EL (cell line): ENCODE measurements around the gene OR5H2.
"Not testable (repeated sequence)": the region's sequence is repeated elsewhere in the genome, so short reads cannot be mapped to it uniquely, and the experiment has no call there.

Experiments used
- DNase-seq: peaks from one replicate; pipeline ENCODE4 v3.0.0-alpha.2; 2016

Gene OR5H2

DNA sequence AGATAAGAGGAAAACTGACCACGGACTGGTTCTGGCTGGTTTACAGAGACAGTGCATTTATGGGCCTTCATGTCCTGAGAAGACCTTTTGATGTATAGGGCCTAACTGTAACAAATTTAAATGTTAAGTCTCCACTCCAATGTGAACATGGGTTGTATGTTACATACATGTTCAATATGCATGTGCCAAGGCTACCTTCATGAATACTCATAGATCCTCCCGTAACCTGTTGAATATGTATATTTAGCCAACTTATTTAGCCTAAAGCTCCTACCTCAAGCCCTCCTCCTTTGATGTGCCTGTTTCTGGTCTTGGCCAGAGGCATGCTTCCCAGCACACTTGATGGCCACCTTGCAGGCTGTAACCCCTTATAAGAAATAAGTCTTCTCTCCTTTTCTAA is at the start of gene OR5H2:
OR5H2 (plus strand) TSS at position 301 of the 400 bp plus-strand sequence. CDS start 398 bp downstream, outside the sequence.
- no peak for DNase-seq

DNA sequence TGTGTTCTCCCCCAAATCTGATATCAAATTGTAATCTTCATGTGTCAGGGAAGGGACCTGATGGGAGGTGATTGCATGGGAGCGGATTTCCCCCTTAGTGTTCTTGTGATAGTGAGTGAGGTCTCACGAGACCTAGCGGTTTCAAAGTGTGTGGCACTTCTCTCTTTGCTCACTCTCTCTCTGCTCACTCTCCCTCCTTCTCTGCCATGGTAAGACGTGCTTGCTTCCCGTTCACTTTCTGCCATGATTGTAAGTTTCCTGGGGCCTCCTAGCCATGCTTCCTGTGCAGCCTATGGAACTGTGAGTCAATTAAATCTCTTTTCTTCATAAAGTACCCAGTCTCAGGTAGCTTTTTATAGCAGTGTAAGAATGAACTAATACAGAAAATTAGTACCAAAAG is 48.8 kb upstream of the OR5H2 start:
- DNase-seq: no peak

DNA sequence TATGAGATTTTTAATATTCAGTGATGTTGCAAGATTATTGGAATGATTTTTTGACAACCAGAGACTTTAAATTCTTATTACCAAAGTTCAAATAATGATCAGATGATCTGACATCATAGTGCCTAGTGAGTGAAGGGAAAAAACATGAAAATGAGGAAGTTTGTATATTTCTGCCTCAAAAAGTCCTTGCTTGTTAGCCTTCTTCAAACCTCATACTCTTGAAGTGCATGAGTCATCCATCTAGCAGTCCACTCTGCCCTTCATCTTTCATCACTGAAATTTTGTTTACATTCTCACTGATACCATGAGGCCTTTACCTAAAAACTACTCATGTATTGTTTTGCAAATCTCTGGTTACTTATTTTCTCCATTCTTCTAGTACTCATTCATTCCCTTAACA is 42.2 kb upstream of the OR5H2 start:
- no peak for DNase-seq

DNA sequence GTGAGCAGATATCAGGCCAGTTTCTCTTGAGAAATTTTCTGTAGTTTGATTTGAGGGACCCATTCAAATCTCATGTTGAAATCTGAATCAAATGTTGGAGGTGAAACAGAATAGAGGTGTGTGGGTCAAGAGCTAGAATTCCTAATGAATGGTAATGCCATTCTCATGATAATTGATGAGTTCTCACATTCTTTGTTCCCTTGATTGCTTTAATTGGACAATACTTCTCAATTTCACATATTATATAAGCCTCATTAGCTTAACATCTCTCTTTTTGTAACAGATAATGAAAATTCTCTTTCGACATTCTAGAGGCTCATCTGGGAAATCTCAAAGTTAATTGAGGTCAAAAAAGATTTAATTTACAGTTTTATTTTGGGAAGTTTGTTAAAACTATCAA is 40.1 kb upstream of the OR5H2 start:
- DNase-seq: no peak

DNA sequence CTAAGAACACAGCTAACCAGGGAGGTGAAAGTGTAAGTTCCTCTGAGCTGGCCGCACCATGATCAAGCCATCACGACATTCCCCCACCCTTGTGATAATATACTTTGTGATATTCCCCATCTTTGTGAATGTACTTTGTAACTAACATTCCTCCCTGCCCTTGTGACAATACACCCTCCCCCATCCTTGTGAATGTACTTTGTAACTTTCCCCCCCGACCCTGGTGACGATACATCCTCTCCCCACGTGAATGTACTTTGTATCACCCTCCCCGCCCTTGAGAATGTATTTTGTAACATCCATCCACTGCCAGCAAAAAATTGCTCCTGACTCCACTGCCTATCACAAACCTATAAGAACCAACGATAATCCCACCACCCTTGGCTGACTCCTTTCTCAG is 38.5 kb upstream of the OR5H2 start:
- DNase-seq: no peak

DNA sequence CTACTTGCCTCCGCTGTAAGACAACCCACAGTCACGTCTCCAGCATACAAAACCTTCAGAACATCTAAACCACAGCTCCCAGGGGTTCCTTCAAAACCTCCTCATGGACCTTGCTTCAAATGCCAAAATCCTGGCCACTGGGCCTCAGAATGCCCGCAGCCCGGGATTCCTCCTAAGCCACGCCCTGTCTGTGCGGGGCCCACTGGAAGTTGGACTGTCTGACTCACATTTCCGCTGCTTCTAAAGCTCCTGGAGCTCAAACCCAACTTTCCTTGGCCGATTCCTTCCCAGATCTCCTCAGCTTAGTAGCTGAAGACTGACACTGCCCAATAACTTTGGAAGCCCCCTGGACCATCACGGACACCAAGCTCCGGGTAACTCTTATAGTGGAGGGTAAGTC is 36.2 kb upstream of the OR5H2 start:
- DNase-seq: peak; percentile 20

DNA sequence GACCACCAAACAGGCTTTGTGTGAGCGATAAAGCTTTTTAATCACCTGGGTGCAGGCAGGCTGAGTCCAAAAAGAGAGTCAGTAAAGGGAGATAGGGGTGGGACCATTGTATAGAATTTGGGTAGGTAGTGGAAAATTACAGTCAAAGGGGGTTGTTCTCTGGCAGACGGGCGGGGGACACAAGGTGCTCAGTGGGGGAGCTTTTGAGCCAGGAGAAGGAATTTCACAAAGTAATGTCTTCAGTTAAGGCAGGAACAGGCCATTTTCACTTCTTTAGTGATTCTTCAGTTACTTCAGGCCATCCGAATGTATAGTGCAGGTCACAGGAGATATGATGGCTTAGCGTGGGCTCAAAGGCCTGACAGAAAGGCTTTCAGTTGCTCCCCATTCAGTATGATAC is 26.3 kb upstream of the OR5H2 start:
- not testable (repeated sequence) for DNase-seq

DNA sequence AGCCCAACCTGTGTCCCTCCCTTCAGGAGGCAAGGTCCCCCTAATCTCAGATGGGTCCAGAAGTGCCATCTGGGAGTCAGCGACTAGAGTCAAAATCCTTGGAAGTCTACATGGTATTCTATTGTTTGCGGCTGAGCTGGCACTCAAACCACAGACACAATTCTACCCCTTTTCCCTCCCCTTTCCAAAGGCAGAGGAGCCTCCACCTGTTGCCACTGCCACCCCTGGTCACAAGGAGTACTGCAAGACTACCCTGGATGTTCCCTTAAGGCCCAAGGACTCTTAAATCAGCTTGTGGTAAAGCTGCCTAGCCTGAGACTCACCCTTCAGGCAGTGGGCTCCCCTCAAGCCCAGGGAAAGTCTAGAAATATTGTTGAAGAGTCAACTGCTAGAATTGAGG is 22.6 kb upstream of the OR5H2 start:
- DNase-seq: peak; percentile 4

DNA sequence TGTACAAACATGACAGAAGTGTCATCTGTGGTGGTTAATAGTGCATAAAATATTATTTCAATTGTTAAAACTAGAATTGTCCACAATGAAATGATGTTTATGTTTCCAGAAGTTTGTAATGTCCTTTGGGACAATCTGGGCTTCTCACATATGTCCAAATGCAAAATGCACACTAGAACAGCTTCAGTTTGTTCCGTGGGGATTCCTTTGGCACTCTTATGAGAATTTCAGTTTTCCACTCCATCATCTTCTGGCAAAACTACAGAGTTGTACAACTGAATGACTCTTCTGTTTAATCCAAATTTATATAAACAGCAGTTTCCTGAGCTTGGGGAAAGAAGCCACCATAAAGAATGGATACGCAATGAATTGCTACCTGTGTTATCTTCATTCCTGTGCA is 20.3 kb upstream of the OR5H2 start:
- DNase-seq: no peak

DNA sequence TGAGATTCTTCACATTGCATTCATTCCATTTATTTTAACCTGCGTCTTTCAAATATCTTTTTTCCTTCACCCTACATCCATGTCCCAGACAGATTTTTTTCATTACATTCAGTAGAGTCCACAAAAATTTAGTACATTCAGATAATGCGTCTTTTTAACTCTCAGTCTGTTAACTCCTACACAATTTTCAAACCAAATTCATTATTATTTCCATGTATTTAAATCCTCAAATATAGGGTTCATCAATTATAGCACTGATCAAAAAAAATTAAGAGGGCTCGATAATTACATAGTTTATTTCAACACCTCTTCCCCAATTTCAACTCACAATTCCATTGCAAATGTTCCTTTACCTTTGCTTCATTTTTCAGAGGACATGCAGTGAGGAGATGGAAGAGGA is 18.4 kb upstream of the OR5H2 start, which contains the start of gene OR5H6:
OR5H6 (plus strand) TSS at position 301 of the 400 bp plus-strand sequence; CDS start at position 390, 89 bp downstream.
- no peak for DNase-seq

DNA sequence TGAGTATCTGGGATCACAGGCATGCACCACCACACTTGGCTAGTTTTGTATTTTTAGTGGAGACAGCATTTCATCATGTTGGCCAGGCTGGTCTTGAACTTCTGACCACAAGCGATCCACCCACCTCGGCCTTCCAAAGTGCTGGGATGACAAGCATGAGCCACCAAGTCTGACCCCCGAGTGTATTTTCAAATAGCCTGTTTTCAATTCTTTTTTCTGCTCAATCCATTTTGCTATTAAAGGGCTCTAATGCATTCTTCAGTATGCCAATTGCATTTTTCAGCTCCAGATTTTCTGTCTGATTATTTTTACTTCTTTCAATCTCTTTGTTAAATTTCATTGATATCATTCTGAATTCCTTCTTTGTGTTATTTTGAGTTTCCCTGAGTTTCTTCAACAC is 12.5 kb upstream of the OR5H2 start:
- no peak for DNase-seq

DNA sequence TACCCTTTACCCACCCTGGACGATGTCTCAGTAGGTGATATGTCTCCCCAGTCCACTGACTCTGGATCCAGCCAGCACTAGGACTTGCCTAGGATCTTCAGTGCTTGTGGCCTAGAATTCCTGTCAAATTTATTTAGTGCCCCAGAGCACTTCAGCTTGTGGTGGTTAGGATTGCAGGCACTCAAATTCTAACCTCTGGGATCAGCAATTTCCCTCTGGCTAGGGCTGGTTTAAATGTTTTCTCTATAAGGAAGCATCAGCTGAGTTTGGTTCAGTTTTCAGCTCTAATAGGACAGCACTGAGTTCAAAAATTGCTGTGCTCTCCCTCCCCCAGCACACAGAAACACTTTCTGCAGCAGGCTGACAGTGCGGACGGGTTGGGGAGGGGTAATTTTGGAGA is 10.2 kb upstream of the OR5H2 start:
- DNase-seq: no peak

DNA sequence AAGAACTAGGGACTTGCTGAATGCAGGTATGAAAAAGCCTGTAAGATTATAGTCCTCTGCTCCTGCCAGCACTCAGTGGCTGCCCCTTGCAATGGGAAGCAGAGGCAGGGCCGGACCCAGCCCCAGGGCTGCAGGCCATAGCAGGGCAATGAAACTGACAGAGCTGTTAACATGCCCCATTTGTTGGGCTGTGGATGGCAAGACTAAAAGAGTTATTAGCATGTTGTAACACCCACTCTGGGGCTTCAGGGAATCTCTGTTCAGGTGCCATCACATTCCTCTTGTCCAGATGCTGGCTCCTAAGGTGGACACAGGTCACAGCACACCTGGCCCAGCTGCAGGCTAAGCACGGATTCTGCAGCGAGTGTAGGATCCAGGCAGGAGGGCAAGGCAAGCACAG is 7.4 kb upstream of the OR5H2 start:
- no peak for DNase-seq

DNA sequence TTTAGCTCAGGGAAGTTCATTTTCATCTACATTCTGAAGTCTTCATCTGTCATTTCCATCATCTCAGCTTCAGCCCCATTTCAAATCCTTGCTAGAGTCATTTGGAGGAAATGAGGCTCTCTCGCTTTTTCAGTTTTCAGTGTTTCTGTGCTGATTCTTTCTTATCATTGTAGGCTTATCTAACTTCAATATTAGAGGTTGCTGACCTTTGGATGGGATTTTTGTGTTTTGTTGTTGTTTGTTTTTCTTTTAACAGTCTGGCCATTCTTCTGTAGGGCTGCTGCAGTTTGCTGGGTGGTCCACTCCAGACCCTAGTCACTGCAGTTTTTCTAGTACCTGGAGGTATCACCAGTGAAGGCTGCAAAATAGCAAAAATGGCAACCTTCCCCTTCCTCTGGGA is 8.6 kb downstream of the OR5H2 start:
- DNase-seq: no peak

DNA sequence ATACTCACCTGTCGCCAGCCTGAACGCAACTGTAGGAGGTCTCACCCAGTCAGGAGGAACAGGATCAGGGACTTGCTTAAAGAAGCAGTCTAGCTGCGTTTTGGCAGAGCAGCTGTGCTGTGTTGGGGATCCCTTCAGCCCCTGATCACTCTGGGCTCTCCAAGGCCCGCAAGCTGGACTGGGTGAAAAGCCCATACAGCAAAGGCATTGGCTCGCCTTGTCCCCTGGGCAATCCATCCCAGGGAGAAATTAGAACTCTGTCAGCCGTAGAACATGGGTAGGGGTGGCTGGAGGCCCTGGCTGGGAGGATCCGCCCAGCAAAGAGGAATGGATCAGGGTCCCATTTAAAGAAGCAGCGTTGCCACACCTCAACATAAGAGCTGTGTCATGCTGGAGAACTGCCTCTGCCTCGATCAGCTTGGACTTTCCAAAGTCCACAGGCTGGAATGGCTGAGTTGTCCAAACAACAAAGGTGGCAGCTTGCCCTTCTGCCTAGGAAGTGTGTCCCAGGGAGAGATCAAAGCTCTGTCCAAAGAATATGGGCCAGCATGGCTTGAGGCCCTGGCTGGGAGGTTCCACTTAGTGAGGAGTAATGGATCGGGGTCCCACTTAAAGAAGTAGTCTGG is 9.1 kb downstream of the OR5H2 start:
- DNase-seq: no peak

DNA sequence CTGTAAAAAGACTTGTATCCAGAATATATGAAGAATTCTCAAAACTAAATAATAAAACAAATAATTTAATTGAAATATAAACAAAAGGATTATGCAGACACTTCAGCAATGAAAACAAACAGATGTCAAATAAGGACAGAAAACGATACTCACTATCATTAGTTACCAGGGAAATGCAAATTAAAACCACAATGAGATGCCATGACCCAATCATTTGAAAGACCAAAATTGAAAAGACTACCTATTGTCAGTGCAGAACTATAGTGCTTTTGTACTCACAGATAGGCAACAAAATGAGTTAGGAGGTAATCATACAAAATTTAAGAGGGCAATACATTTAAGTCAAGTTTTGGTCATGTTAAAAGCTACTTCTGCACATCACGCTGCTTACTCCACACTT is 39.8 kb downstream of the OR5H2 start:
- DNase-seq: no peak

DNA sequence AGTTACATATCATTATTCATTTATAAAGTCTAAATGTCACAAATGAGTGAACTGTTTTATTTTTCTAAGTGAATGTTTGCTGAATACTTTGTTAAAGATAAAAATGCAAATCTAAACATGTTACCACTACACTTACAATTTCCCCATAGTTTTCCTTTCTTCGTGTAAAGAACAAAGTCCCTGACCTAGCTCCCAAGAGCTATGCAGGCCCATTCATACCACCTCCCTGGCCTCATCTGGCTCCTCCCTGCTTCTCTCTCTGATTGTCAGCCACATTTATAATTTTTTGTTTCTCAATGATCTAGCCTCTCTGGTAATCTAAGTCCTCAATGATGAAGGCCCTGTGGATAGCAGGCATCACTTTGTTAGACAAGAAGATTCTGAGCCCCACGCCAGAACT is 40.4 kb downstream of the OR5H2 start:
- DNase-seq: no peak

DNA sequence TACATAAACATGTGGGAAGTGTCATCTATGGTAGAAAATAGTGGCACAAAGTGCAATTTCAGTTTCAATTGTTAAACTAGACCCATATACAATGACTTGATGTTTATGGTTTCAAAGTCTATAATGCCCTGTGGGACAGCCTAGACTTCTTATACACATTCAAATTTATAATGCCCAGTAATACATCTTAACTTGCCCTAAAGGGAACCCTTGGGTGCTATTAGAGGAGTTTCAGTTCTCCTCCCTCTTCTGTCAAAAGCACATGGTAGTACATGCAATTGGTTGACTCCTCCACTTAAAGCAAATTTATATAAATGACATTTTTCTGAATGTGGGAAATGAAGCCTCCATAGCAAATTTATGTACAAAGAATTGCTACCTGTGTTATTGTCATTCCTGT is 41.1 kb downstream of the OR5H2 start:
- DNase-seq: no peak

DNA sequence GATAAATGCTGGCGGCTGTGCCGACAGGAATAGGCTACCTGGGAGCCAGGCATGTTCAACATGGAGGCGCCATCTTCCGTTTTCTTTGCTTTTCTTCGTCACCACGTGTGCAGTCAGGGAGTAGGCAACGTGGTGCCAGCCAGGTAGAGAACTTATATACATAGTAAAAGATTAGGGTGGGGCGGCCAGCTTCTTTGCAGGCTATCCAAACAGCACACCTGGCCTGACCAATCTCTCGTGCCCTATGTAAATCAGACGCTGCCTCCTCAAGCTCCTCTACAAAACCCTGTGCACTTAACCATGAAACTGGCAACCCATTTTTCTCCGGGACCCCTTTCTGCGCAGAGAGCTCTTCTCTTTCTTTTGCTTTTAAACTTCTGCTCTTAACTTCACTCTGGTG is 42.8 kb downstream of the OR5H2 start:
- no peak for DNase-seq

DNA sequence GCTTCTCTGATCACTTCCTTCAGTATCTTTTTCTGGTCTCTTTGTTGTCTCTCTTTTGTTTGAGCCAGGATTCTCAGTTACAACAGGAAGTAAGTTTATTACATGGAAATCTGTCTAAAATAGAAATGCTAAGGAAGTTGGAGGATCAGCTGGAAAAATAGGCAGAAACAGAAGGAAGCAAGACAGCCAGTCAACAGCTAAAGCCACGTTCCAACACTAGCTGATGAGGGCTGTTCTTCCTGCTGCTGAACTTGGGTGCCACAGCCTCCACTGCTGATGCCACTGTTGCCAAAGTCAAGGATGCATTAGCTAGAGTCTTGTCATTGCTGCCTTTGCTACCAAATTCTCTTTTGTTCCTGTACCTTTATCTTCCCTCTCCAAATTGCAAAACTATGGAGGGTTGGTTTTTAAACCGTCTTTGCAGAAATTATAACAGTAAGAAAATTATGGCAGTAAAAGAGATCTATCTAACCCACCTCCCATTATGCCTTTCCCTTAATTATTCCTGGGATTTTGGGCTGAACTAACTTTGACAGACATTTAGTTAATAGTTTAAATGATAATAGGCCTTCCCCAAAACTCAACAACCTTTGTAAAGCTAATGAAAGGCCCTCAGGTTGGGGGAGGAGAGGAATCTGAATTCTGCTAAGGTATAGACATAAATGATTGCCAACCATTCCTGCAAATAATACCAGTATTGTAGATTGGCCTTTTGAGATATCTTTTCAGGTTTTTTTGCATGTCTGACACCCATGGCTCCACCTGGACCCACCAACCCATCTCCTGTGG is 44.0 kb downstream of the OR5H2 start:
- no peak for DNase-seq

DNA sequence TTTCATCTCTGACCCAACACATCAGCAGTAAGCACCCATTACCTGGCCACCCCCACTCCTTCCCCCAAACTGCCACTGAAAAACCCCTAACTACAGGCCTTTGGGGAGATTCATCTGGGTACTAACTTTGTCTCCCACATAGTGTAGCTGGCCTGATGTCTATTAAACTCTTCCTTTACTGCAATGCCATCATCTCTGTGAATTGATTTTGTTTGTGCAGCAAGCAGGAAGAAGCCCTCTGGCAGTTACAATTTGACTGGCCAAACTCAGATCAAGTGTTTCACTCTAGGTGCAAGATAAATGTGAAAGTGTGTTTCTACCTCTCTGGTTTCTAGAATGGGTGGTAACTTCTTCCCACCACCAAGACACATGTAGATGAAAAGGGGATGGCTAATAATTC is 44.6 kb downstream of the OR5H2 start:
- no peak for DNase-seq

DNA sequence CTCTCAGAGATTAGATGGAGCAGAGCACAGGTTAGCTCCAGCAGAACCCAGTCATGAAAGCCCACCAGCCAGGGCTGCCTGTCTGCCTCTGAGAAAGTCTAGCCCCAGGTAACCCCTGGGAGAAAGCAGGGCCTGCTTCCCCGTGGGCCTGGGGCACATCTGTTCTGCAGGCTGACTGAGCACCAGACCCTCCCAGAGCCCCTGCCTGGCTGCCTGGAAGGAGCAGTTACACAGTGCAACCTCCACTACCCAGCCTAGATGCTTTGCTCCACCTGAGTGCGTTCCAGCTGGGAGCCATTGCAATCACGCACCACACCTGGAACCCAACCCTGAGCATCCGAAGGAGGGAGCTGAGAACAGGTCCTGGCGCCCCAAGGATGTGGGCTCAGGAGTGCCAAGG is 46.6 kb downstream of the OR5H2 start:
- no peak for DNase-seq

DNA sequence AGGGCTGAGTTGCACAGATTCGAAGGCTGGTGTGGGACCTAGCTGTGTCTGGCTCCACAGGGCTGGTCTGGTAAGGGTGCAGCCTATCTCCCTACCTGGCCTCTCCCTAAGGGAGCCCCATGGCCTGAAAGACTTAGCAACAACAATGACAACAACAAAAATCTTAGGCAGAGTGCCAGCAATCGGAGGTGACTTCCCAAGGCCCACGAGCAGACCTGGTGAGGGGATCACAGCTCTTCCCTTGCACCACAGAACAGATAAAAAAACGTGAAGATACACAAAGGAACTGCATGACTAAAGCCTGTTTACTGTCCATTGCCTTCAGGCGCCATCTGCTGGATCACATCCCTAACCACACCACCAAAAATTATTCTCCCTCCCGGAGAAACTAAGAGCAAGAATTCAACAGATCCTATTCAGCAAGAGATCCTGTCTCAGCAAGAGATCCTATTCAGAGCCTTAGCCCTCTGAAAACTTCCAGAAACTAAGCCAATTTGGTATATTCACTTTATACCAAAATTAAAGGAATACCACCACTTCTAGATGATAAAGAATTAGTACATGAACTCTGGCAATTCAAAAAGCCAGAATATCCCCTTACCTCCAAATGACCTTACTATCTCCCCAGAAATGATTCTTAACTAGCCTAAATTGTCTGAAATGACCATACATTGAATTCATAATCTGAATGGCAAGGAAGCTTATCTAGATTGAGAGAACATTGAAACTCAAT is 47.3 kb downstream of the OR5H2 start:
- DNase-seq: peak; percentile 48

DNA sequence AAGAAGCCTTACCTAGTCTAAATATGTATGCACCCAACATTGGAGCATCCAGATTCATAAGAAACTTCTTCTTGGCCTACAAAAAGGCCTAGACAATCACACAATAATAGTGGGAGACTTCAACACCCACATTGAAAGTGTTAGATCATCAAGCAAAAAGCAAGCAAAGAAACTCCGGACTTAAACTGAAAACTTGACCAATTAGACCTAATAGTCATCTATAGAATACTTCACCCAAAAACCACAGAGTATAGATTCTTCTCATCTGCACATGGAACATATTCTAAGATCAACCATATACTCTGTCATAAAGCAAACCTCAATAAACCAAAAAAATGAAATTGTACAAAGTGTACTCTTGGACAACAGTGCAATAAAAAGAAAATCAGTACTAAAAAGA is 49.0 kb downstream of the OR5H2 start:
- no peak for DNase-seq
